ENCODE data around the gene TCP10L.
"Not testable (repeated sequence)": the region's sequence is repeated elsewhere in the genome, so short reads cannot be mapped to it uniquely, and the experiment has no call there.

TCP10L gene

GRCh38 chr21:32566741-32567389, 18.5 kb downstream of the TCP10L start:
- Histone ChIP-seq H3K9me3 (ENCODE audit: control extremely low read depth in 1 of 5, control insufficient read depth in 4 of 5, insufficient read depth in 2 of 5, low read depth in 1 of 5, low read length in 4 of 5) (peaks cover 0 to 6% (median 3%) of the 10 kb centered on the region in 5 experiments), H3K4me3 (ENCODE audit: control insufficient read depth in 1 of 7, extremely low read depth in 1 of 7, insufficient read depth in 4 of 7, low read depth in 2 of 7, low read length in 6 of 7) (no peak overlapping the region), H3K27ac (ENCODE audit: insufficient read depth in 1 of 2, low read depth in 1 of 2, low read length in 2 of 2, poor library complexity in 1 of 2, severe bottlenecking in 2 of 2) (no peak overlapping the region), H3K4me1 (ENCODE audit: control extremely low read depth in 1 of 4, control insufficient read depth in 4 of 4, insufficient read depth in 4 of 4, low read length in 3 of 4) (peaks cover 0 to 18% (median 11%) of the 10 kb centered on the region in 4 experiments), H3K36me3 (ENCODE audit: control insufficient read depth in 4 of 4, insufficient read depth in 4 of 4, low read length in 3 of 4) (no peaks in the 10 kb centered on the region), H3K27me3 (replicated peaks in 2 of 5; ENCODE audit: control insufficient read depth in 4 of 5, insufficient read depth in 5 of 5, low read length in 4 of 5) (no peaks in the 10 kb centered on the region)
- ChIA-PET CTCF (interaction anchor here (0.7 to 1.1 kb wide), 3 partner anchors 17 to 165 kb away, joined by 3 read pairs; no protein-coding TSS in a partner anchor), POLR2A (no interaction called here)
- DNase-seq = peak in 2 of 3 donors; percentile 25 to 30
- WGBS (ENCODE audit: insufficient coverage) = 82% methylated on average over 2 of the region's 5 CpGs

- CTCF ChIA-PET = interaction anchor here (1.1 kb wide), 1 partner anchor 164 kb away, joined by 3 read pairs; no protein-coding TSS in a partner anchor
- Histone ChIP-seq H3K9me3 (ENCODE audit: control extremely low read depth in 1 of 5, control insufficient read depth in 4 of 5, insufficient read depth in 2 of 5, low read depth in 1 of 5, low read length in 4 of 5) (peaks cover 0 to 6% (median 3%) of the 10 kb centered on the region in 5 experiments), H3K4me1 (ENCODE audit: control extremely low read depth in 1 of 4, control insufficient read depth in 4 of 4, insufficient read depth in 4 of 4, low read length in 3 of 4) (peaks cover 0 to 18% (median 11%) of the 10 kb centered on the region in 4 experiments), H3K4me3 (ENCODE audit: control insufficient read depth in 1 of 7, extremely low read depth in 1 of 7, insufficient read depth in 4 of 7, low read depth in 2 of 7, low read length in 6 of 7) (no peak overlapping the region), H3K36me3 (ENCODE audit: control insufficient read depth in 4 of 4, insufficient read depth in 4 of 4, low read length in 3 of 4) (no peaks in the 10 kb centered on the region), H3K27me3 (replicated peaks in 2 of 5; ENCODE audit: control insufficient read depth in 4 of 5, insufficient read depth in 5 of 5, low read length in 4 of 5) (no peaks in the 10 kb centered on the region), H3K27ac (ENCODE audit: insufficient read depth in 1 of 2, low read depth in 1 of 2, low read length in 2 of 2, poor library complexity in 1 of 2, severe bottlenecking in 2 of 2) (no peak overlapping the region)
- DNase-seq = no peak
- no CpG with 5 or more reads among the region's 2 CpGs for WGBS (ENCODE audit: insufficient coverage)
- POLR2A ChIA-PET = no interaction called here
Observed at GRCh38 chr21:32565856-32566465, 19.4 kb downstream of the TCP10L start.

DNA sequence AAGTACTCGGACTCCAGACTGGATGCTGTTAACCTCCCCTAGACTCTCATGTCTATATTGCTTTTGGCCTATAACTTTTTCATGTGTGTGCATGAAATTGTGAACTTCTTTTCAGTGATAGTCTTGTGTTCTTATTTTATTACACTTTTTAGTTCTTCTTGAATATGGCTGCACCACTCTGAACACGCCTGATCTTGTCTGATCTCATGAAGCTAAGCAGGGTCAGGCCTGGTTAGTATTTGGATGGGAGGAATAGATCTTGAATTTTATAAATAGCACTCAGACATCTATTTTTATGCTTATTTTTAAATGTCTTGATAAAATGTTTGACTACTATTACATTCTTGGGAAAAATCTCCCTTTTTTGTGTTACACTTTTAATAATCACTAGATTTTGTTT, 22.4 kb downstream of the TCP10L start:
- H3K36me3 ChIP-seq (ENCODE audit: control insufficient read depth in 4 of 4, insufficient read depth in 4 of 4, low read length in 3 of 4) = no peaks in the 10 kb centered on the region
- H3K27ac ChIP-seq (ENCODE audit: insufficient read depth in 1 of 2, low read depth in 1 of 2, low read length in 2 of 2, poor library complexity in 1 of 2, severe bottlenecking in 2 of 2) = no peak overlapping the region
- peak in 2 of 3 donors; percentile 17 to 26 for DNase-seq
- peaks cover 0 to 6% (median 3%) of the 10 kb centered on the region in 5 experiments for H3K9me3 ChIP-seq (ENCODE audit: control extremely low read depth in 1 of 5, control insufficient read depth in 4 of 5, insufficient read depth in 2 of 5, low read depth in 1 of 5, low read length in 4 of 5)
- no CpG with 5 or more reads among the region's 2 CpGs for WGBS (ENCODE audit: insufficient coverage)
- CTCF ChIA-PET = interaction anchor here (1.1 kb wide), 2 partner anchors 38 to 149 kb away, joined by 3 read pairs; no protein-coding TSS in a partner anchor
- H3K27me3 ChIP-seq (replicated peaks in 2 of 5; ENCODE audit: control insufficient read depth in 4 of 5, insufficient read depth in 5 of 5, low read length in 4 of 5) = no peaks in the 10 kb centered on the region
- POLR2A ChIA-PET = no interaction called here
- no peaks in the 10 kb centered on the region for H3K4me1 ChIP-seq (ENCODE audit: control extremely low read depth in 1 of 4, control insufficient read depth in 4 of 4, insufficient read depth in 4 of 4, low read length in 3 of 4)
- H3K4me3 ChIP-seq (ENCODE audit: control insufficient read depth in 1 of 7, extremely low read depth in 1 of 7, insufficient read depth in 4 of 7, low read depth in 2 of 7, low read length in 6 of 7) = no peak overlapping the region

DNA sequence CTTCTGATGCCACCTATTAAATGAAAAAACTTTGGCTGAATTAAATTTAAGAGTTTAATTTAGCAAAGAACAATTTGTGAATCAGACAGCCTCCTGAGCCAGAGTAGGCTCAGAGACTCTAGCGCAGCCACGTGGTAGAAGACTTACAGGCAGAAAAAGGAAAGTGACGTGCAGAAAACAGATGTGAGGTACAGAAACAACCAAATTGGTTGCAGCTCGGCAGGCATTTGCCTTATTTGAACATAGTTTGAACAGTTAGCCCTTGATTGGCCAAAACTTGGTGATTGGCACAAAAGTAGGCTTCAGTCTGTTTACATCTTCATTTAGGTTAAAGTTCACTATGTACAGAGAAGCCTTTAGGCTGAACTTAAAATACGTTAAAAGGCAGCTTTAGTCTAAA, 22.9 kb downstream of the TCP10L start:
- POLR2A ChIA-PET = no interaction called here
- peak; percentile 17 to 54 (median 48) for DNase-seq
- no peaks in the 10 kb centered on the region for H3K27me3 ChIP-seq (replicated peaks in 2 of 5; ENCODE audit: control insufficient read depth in 4 of 5, insufficient read depth in 5 of 5, low read length in 4 of 5)
- CTCF ChIA-PET = interaction anchor here (1.1 kb wide), 3 partner anchors 38 to 159 kb away, joined by 3 read pairs; no protein-coding TSS in a partner anchor
- peaks cover 0 to 6% (median 3%) of the 10 kb centered on the region in 5 experiments for H3K9me3 ChIP-seq (ENCODE audit: control extremely low read depth in 1 of 5, control insufficient read depth in 4 of 5, insufficient read depth in 2 of 5, low read depth in 1 of 5, low read length in 4 of 5)
- no peaks in the 10 kb centered on the region for H3K36me3 ChIP-seq (ENCODE audit: control insufficient read depth in 4 of 4, insufficient read depth in 4 of 4, low read length in 3 of 4)
- no peak overlapping the region for H3K4me3 ChIP-seq (ENCODE audit: control insufficient read depth in 1 of 7, extremely low read depth in 1 of 7, insufficient read depth in 4 of 7, low read depth in 2 of 7, low read length in 6 of 7)
- H3K27ac ChIP-seq (ENCODE audit: insufficient read depth in 1 of 2, low read depth in 1 of 2, low read length in 2 of 2, poor library complexity in 1 of 2, severe bottlenecking in 2 of 2) = no peak overlapping the region
- H3K4me1 ChIP-seq (ENCODE audit: control extremely low read depth in 1 of 4, control insufficient read depth in 4 of 4, insufficient read depth in 4 of 4, low read length in 3 of 4) = no peaks in the 10 kb centered on the region
- WGBS (ENCODE audit: insufficient coverage) = 76% methylated on average over 4 of the region's 5 CpGs

- CTCF ChIA-PET = interaction anchor here (0.7 to 1.4 kb wide), 6 partner anchors 8 to 158 kb away, joined by 3 to 5 read pairs (median 4); no protein-coding TSS in a partner anchor
- 100% methylated on average over 1 of the region's 1 CpG for WGBS (ENCODE audit: insufficient coverage)
Observed at GRCh38 chr21:32561476-32561875, 23.8 kb downstream of the TCP10L start.

DNA sequence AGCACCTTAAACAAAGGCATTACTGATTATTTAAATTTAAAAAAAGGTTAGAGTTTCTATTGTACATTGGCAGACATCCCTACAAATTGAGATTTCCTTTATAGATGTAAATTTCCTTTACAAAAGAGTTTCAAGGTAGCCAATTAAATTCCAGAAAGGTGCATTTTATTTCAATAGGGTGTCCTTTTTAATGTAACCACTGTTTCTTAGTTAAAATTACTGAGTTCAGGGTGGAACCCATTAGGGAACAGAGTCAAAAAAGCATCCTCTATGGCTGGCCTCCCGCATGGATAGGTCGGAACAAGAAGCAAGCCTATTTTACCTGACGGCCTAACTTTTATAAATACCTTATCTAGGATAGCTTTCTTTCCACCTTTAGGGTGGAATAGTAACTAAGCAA, 24.4 kb downstream of the TCP10L start:
- CTCF ChIA-PET = interaction anchor here (0.7 to 2.1 kb wide), 6 partner anchors 9 to 158 kb away, joined by 3 to 7 read pairs (median 4); no protein-coding TSS in a partner anchor
- DNase-seq = no peak
- WGBS (ENCODE audit: insufficient coverage) = 100% methylated on average over 2 of the region's 3 CpGs
- H3K36me3 ChIP-seq (ENCODE audit: control insufficient read depth in 4 of 4, insufficient read depth in 4 of 4, low read length in 3 of 4) = no peaks in the 10 kb centered on the region
- no peak overlapping the region for H3K4me3 ChIP-seq (ENCODE audit: control insufficient read depth in 1 of 7, extremely low read depth in 1 of 7, insufficient read depth in 4 of 7, low read depth in 2 of 7, low read length in 6 of 7)
- no peak overlapping the region for H3K27ac ChIP-seq (ENCODE audit: insufficient read depth in 1 of 2, low read depth in 1 of 2, low read length in 2 of 2, poor library complexity in 1 of 2, severe bottlenecking in 2 of 2)
- H3K9me3 ChIP-seq (ENCODE audit: control extremely low read depth in 1 of 5, control insufficient read depth in 4 of 5, insufficient read depth in 2 of 5, low read depth in 1 of 5, low read length in 4 of 5) = peaks cover 0 to 6% (median 3%) of the 10 kb centered on the region in 5 experiments
- POLR2A ChIA-PET = no interaction called here
- no peaks in the 10 kb centered on the region for H3K27me3 ChIP-seq (replicated peaks in 2 of 5; ENCODE audit: control insufficient read depth in 4 of 5, insufficient read depth in 5 of 5, low read length in 4 of 5)
- H3K4me1 ChIP-seq (ENCODE audit: control extremely low read depth in 1 of 4, control insufficient read depth in 4 of 4, insufficient read depth in 4 of 4, low read length in 3 of 4) = no peaks in the 10 kb centered on the region

More at GRCh38 chr21:32561476-32561875, 23.8 kb downstream of the TCP10L start:
- H3K4me1 ChIP-seq (ENCODE audit: control extremely low read depth in 1 of 4, control insufficient read depth in 4 of 4, insufficient read depth in 4 of 4, low read length in 3 of 4); H3K27me3 ChIP-seq (replicated peaks in 2 of 5; ENCODE audit: control insufficient read depth in 4 of 5, insufficient read depth in 5 of 5, low read length in 4 of 5); H3K4me3 ChIP-seq (ENCODE audit: control insufficient read depth in 1 of 7, extremely low read depth in 1 of 7, insufficient read depth in 4 of 7, low read depth in 2 of 7, low read length in 6 of 7); H3K27ac ChIP-seq (ENCODE audit: insufficient read depth in 1 of 2, low read depth in 1 of 2, low read length in 2 of 2, poor library complexity in 1 of 2, severe bottlenecking in 2 of 2); POLR2A ChIA-PET; DNase-seq; H3K9me3 ChIP-seq (ENCODE audit: control extremely low read depth in 1 of 5, control insufficient read depth in 4 of 5, insufficient read depth in 2 of 5, low read depth in 1 of 5, low read length in 4 of 5); H3K36me3 ChIP-seq (ENCODE audit: control insufficient read depth in 4 of 4, insufficient read depth in 4 of 4, low read length in 3 of 4): not testable (repeated sequence)
